ENCODE measurements around the gene TUBG1. TPM values are rescaled to one million over a fixed set of nuclear protein-coding genes. Genes with fewer than 3 reads are reported as not detected.
A peak's percentile ranks its signal among the peaks of the same experiment; 100 is the strongest.

TUBG1 gene
- total RNA-seq, 2 donors from 2014 or later: 28.8 to 55.9 TPM

GRCh38 chr17:42577140-42577531, 32.3 kb upstream of the TUBG1 start:
- peaks cover 46% of the 10 kb centered on the region for H3K36me3 ChIP-seq
- H3K27me3 ChIP-seq: no peaks in the 10 kb centered on the region
- H3K4me3 ChIP-seq: peak overlapping the region; percentile 66 to 68
- H3K27ac ChIP-seq: peak overlapping the region; percentile 84 to 94
- DNase-seq (ENCODE audit: low spot score): no peak
- H3K9me3 ChIP-seq: no peaks in the 10 kb centered on the region
- TF ChIP-seq CTCF (IDR thresholded peaks at IDR 0.05): no peak
- peaks cover 0 to 22% of the 10 kb centered on the region in 2 donors for H3K4me1 ChIP-seq

- no peaks in the 10 kb centered on the region for H3K9me3 ChIP-seq
- H3K4me3 ChIP-seq: peak within 1 kb of the TSS; percentile 66 to 68
- peaks cover 0 to 22% of the 10 kb centered on the region in 2 donors for H3K4me1 ChIP-seq
- no peaks in the 10 kb centered on the region for H3K27me3 ChIP-seq
- DNase-seq (ENCODE audit: low spot score): peak; percentile 96
- peak in 1 of 2 donors; percentile 22 for TF ChIP-seq CTCF (IDR thresholded peaks at IDR 0.05)
- peak within 1 kb of the TSS; percentile 84 to 94 for H3K27ac ChIP-seq
- peaks cover 46% of the 10 kb centered on the region for H3K36me3 ChIP-seq
Observed at GRCh38 chr17:42577532-42578281, 31.8 kb upstream of the TUBG1 start, which contains the start of gene PSMC3IP. Gene PSMC3IP (minus strand): TSS chr17:42577729. CDS start chr17:42577686, 43 bp downstream.

GRCh38 chr17:42578282-42578869, 31.1 kb upstream of the TUBG1 start:
- Histone ChIP-seq H3K27me3 (no peaks in the 10 kb centered on the region), H3K36me3 (peaks cover 46% of the 10 kb centered on the region), H3K4me3 (peak overlapping the region; percentile 66 to 68), H3K9me3 (no peaks in the 10 kb centered on the region), H3K4me1 (peaks cover 0 to 22% of the 10 kb centered on the region in 2 donors), H3K27ac (peak overlapping the region; percentile 84 to 94)
- TF ChIP-seq CTCF (IDR thresholded peaks at IDR 0.05): peak in 1 of 2 donors; percentile 82
- peak; percentile 79 for DNase-seq (ENCODE audit: low spot score)

- Histone ChIP-seq H3K4me1 (peaks cover 0 to 22% of the 10 kb centered on the region in 2 donors), H3K4me3 (no peak overlapping the region), H3K27me3 (no peaks in the 10 kb centered on the region), H3K36me3 (peaks cover 53% of the 10 kb centered on the region), H3K9me3 (no peaks in the 10 kb centered on the region), H3K27ac (no peak overlapping the region)
- no peak for TF ChIP-seq CTCF (IDR thresholded peaks at IDR 0.05)
- no peak for DNase-seq (ENCODE audit: low spot score)
Observed at GRCh38 chr17:42579794-42580551, 29.5 kb upstream of the TUBG1 start.

- no peaks in the 10 kb centered on the region for H3K27me3 ChIP-seq
- no peak for DNase-seq (ENCODE audit: low spot score)
- no peak overlapping the region for H3K27ac ChIP-seq
- H3K36me3 ChIP-seq: peaks cover 71% of the 10 kb centered on the region
- H3K4me1 ChIP-seq: peaks cover 0 to 23% of the 10 kb centered on the region in 2 donors
- no peaks in the 10 kb centered on the region for H3K9me3 ChIP-seq
- no peak overlapping the region for H3K4me3 ChIP-seq
- no peak for TF ChIP-seq CTCF (IDR thresholded peaks at IDR 0.05)
Observed at GRCh38 chr17:42581744-42582270, 27.7 kb upstream of the TUBG1 start.

Measured in right atrium auricular region (tissue), 2 donors.